Measurements from ENCODE around the gene SLC46A3.

SLC46A3 gene

DNA sequence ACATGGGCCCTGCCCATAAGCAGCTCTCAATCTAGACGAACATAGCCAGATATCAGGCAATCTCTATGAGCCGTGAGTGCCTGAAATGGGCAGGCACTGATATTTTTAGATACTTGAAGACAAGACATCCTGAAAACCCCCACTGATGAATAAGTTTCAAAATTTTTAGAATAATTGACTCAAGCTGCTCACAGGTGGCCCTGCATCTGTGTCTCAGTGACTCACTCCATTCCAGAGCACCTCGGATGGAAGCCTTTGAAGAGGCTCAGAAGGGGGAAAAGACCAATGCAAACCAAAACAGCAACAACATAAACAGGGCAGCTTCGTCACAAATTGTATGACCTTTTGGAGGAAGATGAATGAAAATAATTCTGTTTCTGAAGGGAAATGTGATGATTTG, 42.8 kb upstream of the SLC46A3 start:
- TF ChIP-seq, protein P1, sequence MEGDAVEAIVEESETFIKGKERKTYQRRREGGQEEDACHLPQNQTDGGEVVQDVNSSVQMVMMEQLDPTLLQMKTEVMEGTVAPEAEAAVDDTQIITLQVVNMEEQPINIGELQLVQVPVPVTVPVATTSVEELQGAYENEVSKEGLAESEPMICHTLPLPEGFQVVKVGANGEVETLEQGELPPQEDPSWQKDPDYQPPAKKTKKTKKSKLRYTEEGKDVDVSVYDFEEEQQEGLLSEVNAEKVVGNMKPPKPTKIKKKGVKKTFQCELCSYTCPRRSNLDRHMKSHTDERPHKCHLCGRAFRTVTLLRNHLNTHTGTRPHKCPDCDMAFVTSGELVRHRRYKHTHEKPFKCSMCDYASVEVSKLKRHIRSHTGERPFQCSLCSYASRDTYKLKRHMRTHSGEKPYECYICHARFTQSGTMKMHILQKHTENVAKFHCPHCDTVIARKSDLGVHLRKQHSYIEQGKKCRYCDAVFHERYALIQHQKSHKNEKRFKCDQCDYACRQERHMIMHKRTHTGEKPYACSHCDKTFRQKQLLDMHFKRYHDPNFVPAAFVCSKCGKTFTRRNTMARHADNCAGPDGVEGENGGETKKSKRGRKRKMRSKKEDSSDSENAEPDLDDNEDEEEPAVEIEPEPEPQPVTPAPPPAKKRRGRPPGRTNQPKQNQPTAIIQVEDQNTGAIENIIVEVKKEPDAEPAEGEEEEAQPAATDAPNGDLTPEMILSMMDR (IDR thresholded peaks at IDR 0.05; ENCODE audit: insufficient read depth, low read length): no peak
- no peak for TF ChIP-seq POLR2AphosphoS5 (IDR thresholded peaks at IDR 0.05; ENCODE audit: low read depth)
- TF ChIP-seq, protein P2, sequence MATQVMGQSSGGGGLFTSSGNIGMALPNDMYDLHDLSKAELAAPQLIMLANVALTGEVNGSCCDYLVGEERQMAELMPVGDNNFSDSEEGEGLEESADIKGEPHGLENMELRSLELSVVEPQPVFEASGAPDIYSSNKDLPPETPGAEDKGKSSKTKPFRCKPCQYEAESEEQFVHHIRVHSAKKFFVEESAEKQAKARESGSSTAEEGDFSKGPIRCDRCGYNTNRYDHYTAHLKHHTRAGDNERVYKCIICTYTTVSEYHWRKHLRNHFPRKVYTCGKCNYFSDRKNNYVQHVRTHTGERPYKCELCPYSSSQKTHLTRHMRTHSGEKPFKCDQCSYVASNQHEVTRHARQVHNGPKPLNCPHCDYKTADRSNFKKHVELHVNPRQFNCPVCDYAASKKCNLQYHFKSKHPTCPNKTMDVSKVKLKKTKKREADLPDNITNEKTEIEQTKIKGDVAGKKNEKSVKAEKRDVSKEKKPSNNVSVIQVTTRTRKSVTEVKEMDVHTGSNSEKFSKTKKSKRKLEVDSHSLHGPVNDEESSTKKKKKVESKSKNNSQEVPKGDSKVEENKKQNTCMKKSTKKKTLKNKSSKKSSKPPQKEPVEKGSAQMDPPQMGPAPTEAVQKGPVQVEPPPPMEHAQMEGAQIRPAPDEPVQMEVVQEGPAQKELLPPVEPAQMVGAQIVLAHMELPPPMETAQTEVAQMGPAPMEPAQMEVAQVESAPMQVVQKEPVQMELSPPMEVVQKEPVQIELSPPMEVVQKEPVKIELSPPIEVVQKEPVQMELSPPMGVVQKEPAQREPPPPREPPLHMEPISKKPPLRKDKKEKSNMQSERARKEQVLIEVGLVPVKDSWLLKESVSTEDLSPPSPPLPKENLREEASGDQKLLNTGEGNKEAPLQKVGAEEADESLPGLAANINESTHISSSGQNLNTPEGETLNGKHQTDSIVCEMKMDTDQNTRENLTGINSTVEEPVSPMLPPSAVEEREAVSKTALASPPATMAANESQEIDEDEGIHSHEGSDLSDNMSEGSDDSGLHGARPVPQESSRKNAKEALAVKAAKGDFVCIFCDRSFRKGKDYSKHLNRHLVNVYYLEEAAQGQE (IDR thresholded peaks at IDR 0.05; ENCODE audit: insufficient replicate concordance, low read depth): no peak
- TF ChIP-seq GABPA (IDR thresholded peaks at IDR 0.05; ENCODE audit: low read depth): no peak
- TF ChIP-seq SPI1 (IDR thresholded peaks at IDR 0.05; ENCODE audit: borderline replicate concordance, low read depth): no peak
- Histone ChIP-seq H3K27me3 (ENCODE audit: insufficient read depth, poor library complexity, severe bottlenecking) (no peaks in the 10 kb centered on the region), H3K27ac (replicated peaks) (no peak overlapping the region), H3K4me3 (replicated peaks; ENCODE audit: insufficient read depth, low read length) (no peak overlapping the region)
- DNase-seq (ENCODE audit: low read depth in 1 of 2, low spot score in 1 of 2): no peak

DNA sequence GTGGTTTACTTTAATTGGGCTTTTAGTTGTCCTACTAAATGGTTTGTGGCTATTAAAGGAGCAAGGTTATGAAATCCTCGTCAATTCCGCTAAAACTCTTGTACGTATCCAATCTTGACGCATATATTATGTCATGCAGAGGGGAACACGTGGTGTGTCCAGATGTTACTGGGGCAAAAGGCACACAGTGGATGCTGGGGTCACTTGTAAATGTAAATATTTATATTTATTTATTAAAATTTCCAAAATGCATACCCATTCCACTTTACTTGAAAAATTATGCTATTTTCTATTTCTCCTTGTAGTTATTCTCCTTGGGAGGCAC, 36.7 kb upstream of the SLC46A3 start:
- Histone ChIP-seq H3K27ac (replicated peaks) (no peak overlapping the region), H3K4me3 (replicated peaks; ENCODE audit: insufficient read depth, low read length) (no peak overlapping the region), H3K27me3 (ENCODE audit: insufficient read depth, poor library complexity, severe bottlenecking) (no peaks in the 10 kb centered on the region)
- TF ChIP-seq, protein P2 (IDR thresholded peaks at IDR 0.05; ENCODE audit: insufficient replicate concordance, low read depth): no peak
- no peak for TF ChIP-seq SPI1 (IDR thresholded peaks at IDR 0.05; ENCODE audit: borderline replicate concordance, low read depth)
- TF ChIP-seq, protein P1 (IDR thresholded peaks at IDR 0.05; ENCODE audit: insufficient read depth, low read length): no peak
- TF ChIP-seq GABPA (IDR thresholded peaks at IDR 0.05; ENCODE audit: low read depth): no peak
- no peak for TF ChIP-seq POLR2AphosphoS5 (IDR thresholded peaks at IDR 0.05; ENCODE audit: low read depth)
- DNase-seq (ENCODE audit: low read depth in 1 of 2, low spot score in 1 of 2): no peak

DNA sequence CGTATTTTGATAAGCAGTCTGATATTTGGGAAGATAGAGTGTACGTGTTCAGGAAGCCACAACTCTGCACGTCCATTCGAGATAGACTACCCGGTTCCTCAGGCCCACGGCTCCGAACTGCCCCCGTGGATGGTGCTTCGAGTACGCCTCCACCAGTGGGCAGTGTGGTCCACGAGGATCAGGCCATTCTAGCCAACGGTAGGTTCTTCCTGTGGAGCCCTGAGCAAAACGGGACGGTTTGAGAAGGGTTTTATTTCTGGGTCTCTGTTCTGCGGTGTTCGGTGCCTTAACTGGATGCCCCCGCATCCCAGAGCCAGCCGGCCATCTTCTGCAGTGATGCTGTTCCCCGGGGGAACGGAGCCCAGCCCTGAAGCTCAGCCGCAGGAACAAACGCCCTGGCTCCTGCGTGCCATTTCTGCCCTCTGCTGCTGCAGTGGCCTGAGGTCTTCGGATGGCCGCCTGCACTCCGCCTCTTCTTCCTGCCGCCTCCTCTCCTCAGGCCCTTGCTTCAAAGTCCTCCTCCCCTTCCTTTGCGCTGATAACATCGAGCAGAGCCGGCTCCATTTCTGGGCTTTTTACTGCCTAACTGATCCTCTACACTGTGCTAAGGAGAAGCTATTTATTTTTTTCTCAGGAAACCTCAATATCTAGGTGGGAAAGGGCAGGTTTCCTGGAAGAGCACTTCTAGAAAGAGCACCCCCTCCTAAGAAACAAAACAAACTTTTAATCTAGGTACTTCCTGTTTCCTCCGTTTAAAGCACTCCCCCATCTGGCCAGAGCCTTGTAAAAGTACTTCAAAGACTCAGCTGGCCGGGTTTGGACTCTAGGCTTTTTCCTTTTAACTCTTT, 36.2 kb upstream of the SLC46A3 start:
- H3K27ac ChIP-seq (replicated peaks): no peak overlapping the region
- TF ChIP-seq POLR2AphosphoS5 (IDR thresholded peaks at IDR 0.05; ENCODE audit: low read depth) (no peak), GABPA (IDR thresholded peaks at IDR 0.05; ENCODE audit: low read depth) (no peak), SPI1 (IDR thresholded peaks at IDR 0.05; ENCODE audit: borderline replicate concordance, low read depth) (no peak)
- TF ChIP-seq, protein P2 (IDR thresholded peaks at IDR 0.05; ENCODE audit: insufficient replicate concordance, low read depth): no peak
- TF ChIP-seq, protein P1 (IDR thresholded peaks at IDR 0.05; ENCODE audit: insufficient read depth, low read length): no peak
- peak in 1 of 2 experiments; percentile 13 for DNase-seq (ENCODE audit: low read depth in 1 of 2, low spot score in 1 of 2)
- H3K4me3 ChIP-seq (replicated peaks; ENCODE audit: insufficient read depth, low read length): no peak overlapping the region
- H3K27me3 ChIP-seq (ENCODE audit: insufficient read depth, poor library complexity, severe bottlenecking): no peaks in the 10 kb centered on the region

Data from HL-60 (cell line).